Measurements from ENCODE around the gene INMT. TPM values are rescaled to one million over a fixed set of nuclear protein-coding genes. Genes with fewer than 3 reads are reported as not detected.

The INMT gene
- total and polyA plus RNA-seq, 2 experiments from 2014 or later, result 0.79 to 1.1 TPM

- ATAC-seq, result no peak
- peaks cover 11% of the 10 kb centered on the region for H3K27me3 Mint-ChIP-seq (ENCODE audit: insufficient read depth, low read depth, poor library complexity)
Observed at GRCh38 chr7:30705008-30705407, 46.9 kb upstream of the INMT start.

More at GRCh38 chr7:30705008-30705407, 46.9 kb upstream of the INMT start:
- TF ChIP-seq ZNF114 (CRISPR knock-in tag; IDR thresholded peaks at IDR 0.05) (no peak), JUNB (IDR thresholded peaks at IDR 0.05; ENCODE audit: unreplicated experiment) (no peak), ZNF331 (CRISPR knock-in tag; IDR thresholded peaks at IDR 0.05; ENCODE audit: low read depth) (no peak), CTCF (conservative IDR thresholded peaks at IDR 0.05; ENCODE audit: low read depth in 2 of 2) (no peak), POLR2AphosphoS5 (IDR thresholded peaks at IDR 0.05; ENCODE audit: low read depth) (no peak), STAT1 (IDR thresholded peaks at IDR 0.05; ENCODE audit: unreplicated experiment) (no peak), CREB1 (CRISPR knock-in tag; IDR thresholded peaks at IDR 0.05; ENCODE audit: low read depth) (no peak), EZH2phosphoT487 (IDR thresholded peaks at IDR 0.05; ENCODE audit: unreplicated experiment) (no peak), EZH2 (IDR thresholded peaks at IDR 0.05; ENCODE audit: low read depth, unreplicated experiment) (no peak), ZNF462 (CRISPR knock-in tag; IDR thresholded peaks at IDR 0.05) (no peak), REST (IDR thresholded peaks at IDR 0.05; ENCODE audit: unreplicated experiment) (no peak)
- no peak overlapping the region for H3K27ac Mint-ChIP-seq
- Histone ChIP-seq H2AFZ (no peak overlapping the region), H3F3A (replicated peaks; ENCODE audit: low read depth) (no peaks in the 10 kb centered on the region), H4K20me1 (replicated peaks; ENCODE audit: insufficient read depth) (no peaks in the 10 kb centered on the region), H3K27ac (ENCODE audit: low read depth) (no peak overlapping the region), H3K79me2 (replicated peaks; ENCODE audit: insufficient read depth) (no peaks in the 10 kb centered on the region), H3K9me2 (ENCODE audit: insufficient read depth) (no peaks in the 10 kb centered on the region), H3K4me3 (no peak overlapping the region), H3K36me3 (ENCODE audit: insufficient read depth) (no peaks in the 10 kb centered on the region), H3K4me1 (ENCODE audit: insufficient read depth) (peaks cover 11% of the 10 kb centered on the region), H3K27me3 (ENCODE audit: insufficient read depth) (no peaks in the 10 kb centered on the region), H3K4me2 (no peak overlapping the region)
- no peak for DNase-seq (ENCODE audit: low spot score)
- no peaks in the 10 kb centered on the region; the same call in 2 of the 3 replicates for H3K36me3 Mint-ChIP-seq (ENCODE audit: low read depth)
- peaks cover 25% of the 10 kb centered on the region for H3K4me1 Mint-ChIP-seq
- no peaks in the 10 kb centered on the region for H3K9me3 Mint-ChIP-seq
- no peak overlapping the region for H3K4me3 Mint-ChIP-seq

Measured in GM23338 (cell line).